ENCODE measurements around the gene DCAF12L1.

The DCAF12L1 gene

GRCh38 chrX:126552313-126553022 is at the start of gene DCAF12L1:
DCAF12L1 (minus strand) TSS chrX:126552814; CDS start chrX:126552608, 206 bp downstream.
- no peak for DNase-seq

- DNase-seq = no peak
Measured at GRCh38 chrX:126580877-126581276, 28.3 kb upstream of the DCAF12L1 start.

- no peak for DNase-seq
Measured at GRCh38 chrX:126575911-126576310, 23.3 kb upstream of the DCAF12L1 start.

- DNase-seq = no peak
Measured at GRCh38 chrX:126557151-126557550, 4.5 kb upstream of the DCAF12L1 start.

GRCh38 chrX:126551725-126552312 is 795 bp downstream of the DCAF12L1 start:
- no peak for DNase-seq

- DNase-seq = no peak
Measured at GRCh38 chrX:126551306-126551705, 1.3 kb downstream of the DCAF12L1 start.

GRCh38 chrX:126550816-126551215 is 1.8 kb downstream of the DCAF12L1 start:
- no peak for DNase-seq

- no peak for DNase-seq
Measured at GRCh38 chrX:126509923-126510322, 42.7 kb downstream of the DCAF12L1 start.

Data from activated CD4-positive, alpha-beta T cell treated with anti-CD3 and anti-CD28 coated beads for 48 hours (primary cell).